CD4-positive, alpha-beta memory T cell (primary cell): ENCODE results near the gene NAV3. TPM values are rescaled to one million over a fixed set of nuclear protein-coding genes. Genes with fewer than 3 reads are reported as not detected.
"Not testable (repeated sequence)": the region's sequence is repeated elsewhere in the genome, so short reads cannot be mapped to it uniquely, and the experiment has no call there.

Experiments used
- CTCF ChIA-PET: fragments of 350-600 bp; sonication (Branson Sonifier 250); formaldehyde crosslinking; loops from one replicate; lab custom pipeline; 2021; ENCODE audit warnings: inconsistent platforms; ENCODE audit not compliant: partially characterized antibody; lab: Charles Lee
- POLR2A ChIA-PET: fragments of 350-600 bp; sonication (Branson Sonifier 250); formaldehyde crosslinking; loops from one replicate; lab custom pipeline; 2021; ENCODE audit not compliant: partially characterized antibody; lab: Charles Lee
- DNase-seq, 5 donors: peaks; one replicate each; pipeline versions ENCODE4 v3.0.0 to v3.0.0-alpha.2; 2020 to 2022; ENCODE audit warnings: mixed read lengths in 1 of 5
- H3K27ac ChIP-seq: one replicate; pipeline ENCODE4 v1.7.0; 2013; ENCODE audit warnings: low read depth, low read length
- H3K27me3 ChIP-seq: 2 replicates; pipeline ENCODE4 v1.7.0; 2013; ENCODE audit warnings: mild to moderate bottlenecking, low read length, moderate library complexity; ENCODE audit not compliant: insufficient read depth
- H3K36me3 ChIP-seq: 2 replicates; pipeline ENCODE4 v1.7.0; 2013; ENCODE audit warnings: mild to moderate bottlenecking, low read length, moderate library complexity; ENCODE audit not compliant: insufficient read depth
- H3K4me1 ChIP-seq: 2 replicates; pipeline ENCODE4 v1.7.0; 2013; ENCODE audit warnings: mild to moderate bottlenecking, low read length, moderate library complexity; ENCODE audit not compliant: insufficient read depth
- H3K4me3 ChIP-seq, 2 donors: one replicate each; pipeline ENCODE4 v1.7.0; 2013; ENCODE audit warnings: low read length in 2 of 2, mild to moderate bottlenecking in 1 of 2
- H3K9me3 ChIP-seq, 2 donors: one replicate each; pipeline ENCODE4 v1.7.0; 2013; ENCODE audit warnings: low read length in 2 of 2, control low read depth in 1 of 2; ENCODE audit not compliant: control insufficient read depth in 1 of 2
- H3K27ac Mint-ChIP-seq, 7 donors: one replicate each; pipeline ENCODE4 v1.8.0; 2020 to 2021; ENCODE audit warnings: mixed read lengths in 7 of 7, mild to moderate bottlenecking in 6 of 7, inconsistent platforms in 3 of 7, moderate library complexity in 3 of 7
- H3K27me3 Mint-ChIP-seq, 2 donors: one replicate each; pipeline ENCODE4 v1.8.0; 2020 to 2021; ENCODE audit warnings: mixed read lengths in 2 of 2
- H3K36me3 Mint-ChIP-seq, 2 donors: one replicate each; pipeline ENCODE4 v1.8.0; 2020 to 2021; ENCODE audit warnings: mixed read lengths in 2 of 2, inconsistent platforms in 1 of 2, mild to moderate bottlenecking in 1 of 2
- H3K4me1 Mint-ChIP-seq, 4 donors: one replicate each; pipeline ENCODE4 v1.8.0; 2020 to 2021; ENCODE audit warnings: mixed read lengths in 4 of 4, mild to moderate bottlenecking in 1 of 4
- H3K4me3 Mint-ChIP-seq, 8 donors: one replicate each; pipeline ENCODE4 v1.8.0; 2020 to 2021; ENCODE audit warnings: mixed read lengths in 8 of 8, mild to moderate bottlenecking in 7 of 8, moderate library complexity in 6 of 8, inconsistent platforms in 3 of 8
- H3K9me3 Mint-ChIP-seq, 8 donors: one replicate each; pipeline ENCODE4 v1.8.0; 2020 to 2021; ENCODE audit warnings: mixed read lengths in 8 of 8, mild to moderate bottlenecking in 5 of 8, inconsistent platforms in 3 of 8, moderate library complexity in 1 of 8
- intact Hi-C: fragments of 100-400 bp; cut with micrococcal nuclease; formaldehyde crosslinking; loops from one replicate; pipeline ENCODE4 v1.15.1; 2023
- polyA plus RNA-seq, 2 donors: library from polyadenylated mRNA; unstranded; fragments of 300-500 nt; fragmentation: Illumina TruSeq; gene quantifications; one replicate each; pipeline ENCODE4 v1.2.3, GENCODE V29; 2021
- total RNA-seq, 2 experiments: library from RNA; stranded (reverse); gene quantifications; one replicate each; pipeline ENCODE4 v1.2.3, GENCODE V29; 2021

Gene NAV3
- total and polyA plus RNA-seq, 4 experiments from 2014 or later = not detected

DNA sequence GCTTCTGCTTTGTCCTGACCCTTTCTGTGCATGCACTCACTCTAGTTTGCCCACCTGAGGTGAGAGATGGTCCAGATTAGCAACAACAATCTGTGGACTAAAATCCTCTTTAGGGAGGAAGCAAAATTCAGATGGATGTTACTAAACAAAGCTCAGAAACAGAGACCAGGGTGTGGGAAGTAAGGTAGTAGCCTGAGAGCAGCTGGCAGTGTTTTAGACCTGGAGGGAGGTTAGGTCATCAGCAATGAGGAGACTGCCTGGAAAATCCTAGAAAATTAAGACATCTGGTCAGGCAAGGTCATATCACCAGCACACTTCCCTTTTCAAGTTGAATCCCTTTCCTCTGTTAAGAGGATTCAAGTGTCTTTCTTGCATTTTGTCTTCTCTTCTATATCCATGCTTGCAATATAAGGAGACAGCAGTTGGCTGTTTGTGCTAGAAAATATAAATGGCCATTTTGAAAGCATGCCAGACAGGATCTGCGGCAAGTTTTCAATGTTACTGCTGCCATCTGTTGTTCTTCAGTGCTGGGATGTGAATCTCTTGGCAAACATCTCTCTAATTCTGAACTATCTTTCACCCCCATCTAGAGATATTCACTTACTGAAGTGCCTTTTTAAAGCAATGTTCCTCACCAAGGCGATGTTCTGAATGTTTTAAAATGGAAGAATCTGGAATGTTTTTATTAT lies 266.4 kb downstream of the NAV3 start:
- Mint-ChIP-seq H3K36me3 (no peaks in the 10 kb centered on the region), H3K4me1 (no peaks in the 10 kb centered on the region), H3K4me3 (no peak overlapping the region), H3K27ac (no peak overlapping the region), H3K27me3 (no peaks in the 10 kb centered on the region), H3K9me3 (peaks cover 0 to 21% (median under 1%) of the 10 kb centered on the region in 8 donors)
- intact Hi-C loops = no loop called here
- Histone ChIP-seq H3K4me1 (no peaks in the 10 kb centered on the region), H3K27ac (no peak overlapping the region), H3K9me3 (no peaks in the 10 kb centered on the region), H3K27me3 (no peaks in the 10 kb centered on the region), H3K4me3 (no peak overlapping the region), H3K36me3 (no peaks in the 10 kb centered on the region)
- CTCF ChIA-PET = no interaction called here
- no peak for DNase-seq
- POLR2A ChIA-PET = no interaction called here

DNA sequence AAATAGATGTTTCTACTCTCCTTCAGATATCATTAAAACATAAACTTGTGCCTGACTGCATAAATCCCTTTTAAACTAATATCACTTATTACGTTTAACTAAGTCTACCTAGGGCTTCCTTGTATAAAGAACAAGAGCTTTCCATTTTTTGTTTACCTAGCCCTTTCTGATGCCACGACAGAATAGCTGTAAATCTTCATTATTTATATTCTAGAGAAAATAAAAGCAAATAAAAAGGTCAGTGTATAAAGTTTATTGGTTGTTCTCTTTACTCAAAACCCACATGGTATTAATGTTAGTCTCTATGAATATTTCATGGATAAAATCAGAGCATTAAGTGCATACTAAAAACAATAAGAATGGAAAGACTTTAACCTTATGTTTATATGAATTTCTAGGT lies 269.1 kb downstream of the NAV3 start:
- Mint-ChIP-seq H3K4me3 (no peak overlapping the region), H3K27ac (no peak overlapping the region), H3K9me3 (peaks cover 0 to 21% (median 2%) of the 10 kb centered on the region in 8 donors), H3K27me3 (no peaks in the 10 kb centered on the region), H3K4me1 (no peaks in the 10 kb centered on the region), H3K36me3 (no peaks in the 10 kb centered on the region)
- POLR2A ChIA-PET = no interaction called here
- H3K4me1 ChIP-seq = no peaks in the 10 kb centered on the region
- DNase-seq = no peak
- no peaks in the 10 kb centered on the region for H3K27me3 ChIP-seq
- intact Hi-C loops = no loop called here
- no peak overlapping the region for H3K4me3 ChIP-seq
- H3K9me3 ChIP-seq = no peaks in the 10 kb centered on the region
- H3K36me3 ChIP-seq = no peaks in the 10 kb centered on the region
- no peak overlapping the region for H3K27ac ChIP-seq
- CTCF ChIA-PET = no interaction called here

DNA sequence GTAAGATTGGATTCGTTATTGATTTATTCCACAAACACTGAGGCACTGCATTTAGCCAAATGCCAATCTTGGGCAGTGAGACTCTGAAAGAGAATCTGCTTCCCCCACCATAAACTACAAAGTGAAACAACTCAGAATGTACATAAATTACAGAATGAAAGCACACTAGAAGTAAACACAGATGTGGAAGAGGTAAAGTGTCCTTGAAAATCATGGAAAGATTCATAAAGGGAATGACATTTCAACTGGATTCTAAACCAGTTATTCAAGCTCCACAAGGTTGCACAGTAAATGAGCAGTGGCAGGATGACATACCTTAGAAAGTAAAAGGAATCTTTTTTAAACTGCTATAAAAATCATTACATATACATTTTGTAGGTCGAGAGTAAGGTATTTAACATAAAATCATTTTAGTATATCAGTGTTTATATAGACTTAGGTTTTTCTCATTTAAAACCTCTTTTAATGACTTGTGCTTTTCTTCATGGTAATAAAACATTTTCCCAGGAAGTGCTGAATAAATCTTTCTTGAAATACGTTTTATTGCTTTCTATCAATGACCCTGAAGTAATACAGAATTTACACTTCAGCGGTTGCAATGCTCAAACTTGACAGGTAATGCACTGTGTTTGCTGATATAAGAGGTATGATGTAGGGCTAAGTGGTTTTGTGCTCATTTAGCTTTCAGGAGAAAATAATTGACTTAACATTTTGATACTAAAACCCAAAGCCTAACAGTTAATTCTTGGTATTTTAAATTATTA lies 270.6 kb downstream of the NAV3 start:
- H3K4me3 Mint-ChIP-seq = no peak overlapping the region
- H3K9me3 ChIP-seq = no peaks in the 10 kb centered on the region
- peaks cover 0 to 19% (median 2%) of the 10 kb centered on the region in 8 donors for H3K9me3 Mint-ChIP-seq
- intact Hi-C loops = no loop called here
- H3K4me3 ChIP-seq = no peak overlapping the region
- CTCF ChIA-PET = no interaction called here
- H3K36me3 ChIP-seq = no peaks in the 10 kb centered on the region
- H3K27me3 ChIP-seq = no peaks in the 10 kb centered on the region
- no peak for DNase-seq
- no peak overlapping the region for H3K27ac Mint-ChIP-seq
- H3K4me1 ChIP-seq = no peaks in the 10 kb centered on the region
- H3K27ac ChIP-seq = no peak overlapping the region
- H3K27me3 Mint-ChIP-seq = no peaks in the 10 kb centered on the region
- POLR2A ChIA-PET = no interaction called here
- no peaks in the 10 kb centered on the region for H3K4me1 Mint-ChIP-seq
- H3K36me3 Mint-ChIP-seq = no peaks in the 10 kb centered on the region

- CTCF ChIA-PET = no interaction called here
- no peaks in the 10 kb centered on the region for H3K36me3 ChIP-seq
- Mint-ChIP-seq H3K27ac (no peak overlapping the region), H3K27me3 (no peaks in the 10 kb centered on the region), H3K36me3 (no peaks in the 10 kb centered on the region), H3K9me3 (peaks cover 0 to 23% (median 5%) of the 10 kb centered on the region in 8 donors), H3K4me3 (no peak overlapping the region), H3K4me1 (no peaks in the 10 kb centered on the region)
- no peak overlapping the region for H3K27ac ChIP-seq
- H3K4me1 ChIP-seq = no peaks in the 10 kb centered on the region
- POLR2A ChIA-PET = no interaction called here
- intact Hi-C loops = no loop called here
- no peak for DNase-seq
- H3K9me3 ChIP-seq = no peaks in the 10 kb centered on the region
- H3K27me3 ChIP-seq = no peaks in the 10 kb centered on the region
- H3K4me3 ChIP-seq = no peak overlapping the region
Measured at GRCh38 chr12:78101946-78102635, 271.4 kb downstream of the NAV3 start.

- H3K27me3 Mint-ChIP-seq, intact Hi-C loops, H3K9me3 ChIP-seq, H3K4me1 Mint-ChIP-seq, H3K4me1 ChIP-seq, H3K36me3 Mint-ChIP-seq, POLR2A ChIA-PET, H3K27me3 ChIP-seq, CTCF ChIA-PET, H3K27ac ChIP-seq, H3K4me3 Mint-ChIP-seq, H3K4me3 ChIP-seq, DNase-seq, H3K36me3 ChIP-seq, H3K27ac Mint-ChIP-seq: not testable (repeated sequence)
- peaks cover 0 to 24% (median 6%) of the 10 kb centered on the region in 8 donors for H3K9me3 Mint-ChIP-seq
Measured at GRCh38 chr12:78102801-78103200, 272.1 kb downstream of the NAV3 start.

- H3K27me3 Mint-ChIP-seq = no peaks in the 10 kb centered on the region
- POLR2A ChIA-PET = no interaction called here
- no peaks in the 10 kb centered on the region for H3K4me1 Mint-ChIP-seq
- DNase-seq = no peak
- peaks cover 0 to 15% (median 9%) of the 10 kb centered on the region in 8 donors for H3K9me3 Mint-ChIP-seq
- no peaks in the 10 kb centered on the region for H3K36me3 Mint-ChIP-seq
- H3K4me3 ChIP-seq = no peak overlapping the region
- no peak overlapping the region for H3K27ac ChIP-seq
- no peak overlapping the region for H3K27ac Mint-ChIP-seq
- no peak overlapping the region for H3K4me3 Mint-ChIP-seq
- CTCF ChIA-PET = no interaction called here
- H3K27me3 ChIP-seq = no peaks in the 10 kb centered on the region
- H3K36me3 ChIP-seq = no peaks in the 10 kb centered on the region
- intact Hi-C loops = no loop called here
- H3K9me3 ChIP-seq = no peaks in the 10 kb centered on the region
- H3K4me1 ChIP-seq = no peaks in the 10 kb centered on the region
Measured at GRCh38 chr12:78115889-78116288, 285.2 kb downstream of the NAV3 start.

DNA sequence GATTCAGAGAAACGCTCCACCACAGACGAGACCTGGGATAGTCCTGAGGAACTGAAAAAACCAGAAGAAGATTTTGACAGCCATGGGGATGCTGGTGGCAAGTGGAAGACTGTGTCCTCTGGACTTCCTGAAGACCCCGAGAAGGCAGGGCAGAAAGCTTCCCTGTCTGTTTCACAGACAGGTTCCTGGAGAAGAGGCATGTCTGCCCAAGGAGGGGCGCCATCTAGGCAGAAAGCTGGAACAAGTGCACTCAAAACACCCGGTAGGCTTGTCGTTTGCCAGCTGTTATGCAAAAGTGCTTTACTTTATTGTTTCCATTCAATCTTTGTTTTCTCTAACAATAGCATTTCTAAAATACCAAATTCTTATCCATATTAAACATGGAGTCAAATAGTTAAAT lies 287.3 kb downstream of the NAV3 start:
- Histone ChIP-seq H3K36me3 (no peaks in the 10 kb centered on the region), H3K9me3 (no peaks in the 10 kb centered on the region), H3K4me1 (no peaks in the 10 kb centered on the region), H3K4me3 (no peak overlapping the region), H3K27me3 (no peaks in the 10 kb centered on the region), H3K27ac (no peak overlapping the region)
- intact Hi-C loops = no loop called here
- no peaks in the 10 kb centered on the region for H3K36me3 Mint-ChIP-seq
- H3K4me1 Mint-ChIP-seq = no peaks in the 10 kb centered on the region
- DNase-seq = no peak
- no peak overlapping the region for H3K27ac Mint-ChIP-seq
- CTCF ChIA-PET = no interaction called here
- no peak overlapping the region for H3K4me3 Mint-ChIP-seq
- no peaks in the 10 kb centered on the region for H3K27me3 Mint-ChIP-seq
- peaks cover 0 to 12% (median 5%) of the 10 kb centered on the region in 8 donors for H3K9me3 Mint-ChIP-seq
- POLR2A ChIA-PET = no interaction called here
